ENCODE data around the gene HAUS7. TPM values are rescaled to one million over a fixed set of nuclear protein-coding genes. Genes with fewer than 3 reads are reported as not detected.

Gene HAUS7
- total RNA-seq, 4 donors from 2014 or later: 20.7 to 46.8 (median 27.7) TPM

DNA sequence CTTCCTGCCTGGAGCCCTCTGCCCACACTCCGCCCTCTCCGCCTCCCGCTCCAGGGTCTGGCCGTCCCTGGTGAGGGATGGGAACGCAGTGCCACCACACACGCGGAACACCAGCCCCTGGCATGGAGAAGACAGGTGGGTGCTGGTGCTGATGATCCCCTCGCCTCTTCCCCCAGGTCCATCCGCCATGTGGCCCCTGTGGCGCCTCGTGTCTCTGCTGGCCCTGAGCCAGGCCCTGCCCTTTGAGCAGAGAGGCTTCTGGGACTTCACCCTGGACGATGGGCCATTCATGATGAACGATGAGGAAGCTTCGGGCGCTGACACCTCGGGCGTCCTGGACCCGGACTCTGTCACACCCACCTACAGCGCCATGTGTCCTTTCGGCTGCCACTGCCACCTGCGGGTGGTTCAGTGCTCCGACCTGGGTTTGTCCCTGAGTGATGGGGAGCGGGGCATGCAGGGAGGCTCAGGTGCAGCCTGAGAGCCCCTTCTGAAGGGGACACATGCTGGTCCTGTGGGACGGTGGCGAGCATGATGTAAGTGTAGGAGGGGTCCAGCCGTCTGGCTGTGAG is 34.2 kb upstream of the HAUS7 start:
- no peaks in the 10 kb centered on the region for H3K9me3 ChIP-seq
- no peak overlapping the region for H3K27ac ChIP-seq
- no peak for TF ChIP-seq POLR2A (IDR thresholded peaks at IDR 0.05)
- TF ChIP-seq, protein P1, sequence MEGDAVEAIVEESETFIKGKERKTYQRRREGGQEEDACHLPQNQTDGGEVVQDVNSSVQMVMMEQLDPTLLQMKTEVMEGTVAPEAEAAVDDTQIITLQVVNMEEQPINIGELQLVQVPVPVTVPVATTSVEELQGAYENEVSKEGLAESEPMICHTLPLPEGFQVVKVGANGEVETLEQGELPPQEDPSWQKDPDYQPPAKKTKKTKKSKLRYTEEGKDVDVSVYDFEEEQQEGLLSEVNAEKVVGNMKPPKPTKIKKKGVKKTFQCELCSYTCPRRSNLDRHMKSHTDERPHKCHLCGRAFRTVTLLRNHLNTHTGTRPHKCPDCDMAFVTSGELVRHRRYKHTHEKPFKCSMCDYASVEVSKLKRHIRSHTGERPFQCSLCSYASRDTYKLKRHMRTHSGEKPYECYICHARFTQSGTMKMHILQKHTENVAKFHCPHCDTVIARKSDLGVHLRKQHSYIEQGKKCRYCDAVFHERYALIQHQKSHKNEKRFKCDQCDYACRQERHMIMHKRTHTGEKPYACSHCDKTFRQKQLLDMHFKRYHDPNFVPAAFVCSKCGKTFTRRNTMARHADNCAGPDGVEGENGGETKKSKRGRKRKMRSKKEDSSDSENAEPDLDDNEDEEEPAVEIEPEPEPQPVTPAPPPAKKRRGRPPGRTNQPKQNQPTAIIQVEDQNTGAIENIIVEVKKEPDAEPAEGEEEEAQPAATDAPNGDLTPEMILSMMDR (IDR thresholded peaks at IDR 0.05): no peak
- intact Hi-C loops (cut with DNase I): no loop called here
- H3K36me3 ChIP-seq: no peaks in the 10 kb centered on the region
- H3K27me3 ChIP-seq: no peaks in the 10 kb centered on the region
- H3K4me3 ChIP-seq (replicated peaks in 1 of 3): no peak overlapping the region
- no peaks in the 10 kb centered on the region for H3K4me1 ChIP-seq
- 91 to 95% methylated on average over 4 to 7 of the region's 26 CpGs for WGBS, 2 donors
- no peak for DNase-seq

DNA sequence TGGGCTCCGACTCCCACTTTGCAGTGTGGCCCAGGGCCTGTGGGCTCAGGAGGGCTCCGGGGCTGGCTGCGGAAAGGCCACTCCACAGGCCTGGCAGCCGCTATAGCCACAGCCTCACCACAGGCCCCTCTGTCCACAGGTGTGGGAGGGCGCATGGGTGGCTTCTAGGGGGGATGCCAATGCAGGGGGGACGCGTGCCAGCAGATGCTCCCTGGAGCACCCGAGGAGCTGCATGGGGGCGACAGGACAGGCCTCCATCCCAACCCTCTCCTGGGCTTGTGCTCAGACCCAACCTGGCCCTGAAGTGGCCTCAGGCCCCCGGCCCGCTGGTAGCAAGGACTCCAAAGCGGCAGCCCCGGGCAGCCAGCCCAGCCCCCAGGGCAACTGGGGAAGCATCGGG is 32.4 kb upstream of the HAUS7 start:
- H3K9me3 ChIP-seq: no peaks in the 10 kb centered on the region
- intact Hi-C loops (cut with DNase I): no loop called here
- WGBS, 2 donors: no CpG with 5 or more reads among the region's 14 CpGs
- H3K4me3 ChIP-seq (replicated peaks in 1 of 3): no peak overlapping the region
- no peaks in the 10 kb centered on the region for H3K4me1 ChIP-seq
- no peak overlapping the region for H3K27ac ChIP-seq
- H3K27me3 ChIP-seq: no peaks in the 10 kb centered on the region
- no peaks in the 10 kb centered on the region for H3K36me3 ChIP-seq
- no peak for DNase-seq
- TF ChIP-seq, protein P1 (IDR thresholded peaks at IDR 0.05): no peak
- TF ChIP-seq POLR2A (IDR thresholded peaks at IDR 0.05): no peak

DNA sequence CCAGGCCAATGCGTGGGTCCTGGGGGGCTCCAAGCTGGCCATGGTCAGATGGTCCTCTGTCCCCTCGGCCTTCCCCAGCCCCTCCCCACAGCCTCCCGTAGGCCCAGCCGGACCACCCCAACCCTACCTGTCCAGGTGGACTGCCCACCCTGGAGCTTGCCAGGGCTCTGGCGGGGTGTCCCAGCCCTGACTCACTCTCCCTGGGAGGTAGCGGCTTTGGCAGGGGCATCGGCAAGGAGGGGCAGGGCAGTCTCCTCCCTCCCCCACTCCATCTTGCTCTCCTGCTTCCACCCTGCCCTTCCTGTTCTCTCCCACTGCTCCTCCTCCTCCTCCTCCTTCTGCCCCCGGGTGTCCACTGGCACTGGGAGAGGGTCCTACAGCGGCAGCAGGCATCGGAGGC is 31.8 kb upstream of the HAUS7 start:
- Histone ChIP-seq H3K4me1 (no peaks in the 10 kb centered on the region), H3K36me3 (no peaks in the 10 kb centered on the region), H3K4me3 (replicated peaks in 1 of 3) (no peak overlapping the region), H3K27me3 (no peaks in the 10 kb centered on the region), H3K9me3 (no peaks in the 10 kb centered on the region), H3K27ac (no peak overlapping the region)
- 50 to 69% methylated on average over 1 to 3 of the region's 10 CpGs for WGBS, 2 donors
- TF ChIP-seq, protein P1 (IDR thresholded peaks at IDR 0.05): no peak
- no peak for TF ChIP-seq POLR2A (IDR thresholded peaks at IDR 0.05)
- DNase-seq: no peak
- intact Hi-C loops (cut with DNase I): no loop called here

DNA sequence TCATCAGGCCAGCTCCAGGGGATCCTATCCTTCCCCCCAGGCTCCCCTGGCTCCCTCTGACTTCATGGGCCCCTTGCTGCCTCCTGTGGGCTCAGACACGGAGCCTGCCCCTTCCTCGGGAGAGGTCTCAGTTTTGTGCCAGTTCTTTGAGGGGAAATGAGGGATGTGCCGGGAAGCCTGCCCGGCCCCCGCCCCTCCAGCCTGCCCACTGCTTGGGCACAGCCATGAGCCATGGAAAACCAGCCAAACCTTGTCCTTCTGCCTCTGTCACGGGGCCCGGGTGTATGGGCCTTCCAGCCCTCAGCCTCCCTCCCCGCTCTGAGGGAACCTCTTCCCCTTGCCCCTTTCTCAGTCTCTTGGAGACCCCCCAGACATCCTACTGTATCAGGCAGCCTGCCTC is 31.2 kb upstream of the HAUS7 start:
- no peak for DNase-seq
- H3K9me3 ChIP-seq: no peaks in the 10 kb centered on the region
- 84% methylated on average over 5 of the region's 8 CpGs; no CpG with 5 or more reads in 1 of the 2 donors for WGBS, 2 donors
- H3K36me3 ChIP-seq: no peaks in the 10 kb centered on the region
- no peaks in the 10 kb centered on the region for H3K4me1 ChIP-seq
- TF ChIP-seq POLR2A (IDR thresholded peaks at IDR 0.05): no peak
- intact Hi-C loops (cut with DNase I): no loop called here
- H3K27me3 ChIP-seq: no peaks in the 10 kb centered on the region
- no peak overlapping the region for H3K4me3 ChIP-seq (replicated peaks in 1 of 3)
- H3K27ac ChIP-seq: no peak overlapping the region

DNA sequence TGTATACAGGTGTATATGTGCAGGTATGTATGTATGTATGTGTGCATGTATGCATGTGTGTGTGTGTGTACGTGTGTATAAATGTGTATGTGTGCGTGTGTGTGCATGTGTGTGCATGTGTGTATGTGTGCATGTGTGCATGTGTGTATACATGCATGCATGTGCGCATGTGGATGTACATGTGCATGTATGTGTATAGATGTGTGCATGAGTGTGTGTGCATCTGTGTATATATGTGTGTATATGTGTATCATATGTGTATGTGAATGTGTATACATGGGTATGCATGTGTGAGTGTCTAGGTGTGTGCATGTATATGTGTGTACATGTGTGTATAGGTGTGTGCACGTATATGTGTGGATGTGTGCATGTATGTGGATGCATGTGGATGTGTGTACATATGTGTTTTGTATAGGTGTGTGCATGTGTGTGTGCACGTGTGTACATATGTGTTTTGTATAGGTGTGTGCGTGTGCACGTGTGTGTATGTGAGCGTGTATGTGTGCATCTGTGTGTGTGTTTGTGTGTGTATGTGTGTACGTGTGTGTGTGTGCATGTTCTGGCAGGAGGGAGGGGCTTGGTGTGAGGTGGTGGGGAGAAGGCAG is 30.4 kb upstream of the HAUS7 start:
- TF ChIP-seq, protein P1 (IDR thresholded peaks at IDR 0.05): no peak
- no peak for TF ChIP-seq POLR2A (IDR thresholded peaks at IDR 0.05)
- H3K27ac ChIP-seq: no peak overlapping the region
- intact Hi-C loops (cut with DNase I): no loop called here
- H3K4me1 ChIP-seq: no peaks in the 10 kb centered on the region
- 88 to 92% methylated on average over 9 of the region's 9 CpGs for WGBS, 2 donors
- H3K4me3 ChIP-seq (replicated peaks in 1 of 3): no peak overlapping the region
- no peaks in the 10 kb centered on the region for H3K9me3 ChIP-seq
- H3K27me3 ChIP-seq: no peaks in the 10 kb centered on the region
- no peaks in the 10 kb centered on the region for H3K36me3 ChIP-seq
- no peak for DNase-seq

Measured in thyroid gland (tissue), 4 donors.